Measurements from ENCODE around the gene FAM234A. TPM values are rescaled to one million over a fixed set of nuclear protein-coding genes. Genes with fewer than 3 reads are reported as not detected.

The FAM234A gene
- total and polyA plus RNA-seq, 4 donors = 24.1 to 39.7 (median 27.8) TPM

- 75% methylated on average over 22 of the region's 22 CpGs for WGBS
- TF ChIP-seq FOXA1 (IDR thresholded peaks at IDR 0.05) = no peak
- no peak for TF ChIP-seq RAD21 (IDR thresholded peaks at IDR 0.05)
- no peak for TF ChIP-seq ZBTB33 (IDR thresholded peaks at IDR 0.05)
- no peak for TF ChIP-seq YY1 (IDR thresholded peaks at IDR 0.05)
- TF ChIP-seq, protein P1, sequence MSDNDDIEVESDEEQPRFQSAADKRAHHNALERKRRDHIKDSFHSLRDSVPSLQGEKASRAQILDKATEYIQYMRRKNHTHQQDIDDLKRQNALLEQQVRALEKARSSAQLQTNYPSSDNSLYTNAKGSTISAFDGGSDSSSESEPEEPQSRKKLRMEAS (IDR thresholded peaks at IDR 0.05) = no peak
- TF ChIP-seq HNF4G (IDR thresholded peaks at IDR 0.05) = no peak
- no peak for TF ChIP-seq ATF3 (IDR thresholded peaks at IDR 0.05)
- TF ChIP-seq, protein P2, sequence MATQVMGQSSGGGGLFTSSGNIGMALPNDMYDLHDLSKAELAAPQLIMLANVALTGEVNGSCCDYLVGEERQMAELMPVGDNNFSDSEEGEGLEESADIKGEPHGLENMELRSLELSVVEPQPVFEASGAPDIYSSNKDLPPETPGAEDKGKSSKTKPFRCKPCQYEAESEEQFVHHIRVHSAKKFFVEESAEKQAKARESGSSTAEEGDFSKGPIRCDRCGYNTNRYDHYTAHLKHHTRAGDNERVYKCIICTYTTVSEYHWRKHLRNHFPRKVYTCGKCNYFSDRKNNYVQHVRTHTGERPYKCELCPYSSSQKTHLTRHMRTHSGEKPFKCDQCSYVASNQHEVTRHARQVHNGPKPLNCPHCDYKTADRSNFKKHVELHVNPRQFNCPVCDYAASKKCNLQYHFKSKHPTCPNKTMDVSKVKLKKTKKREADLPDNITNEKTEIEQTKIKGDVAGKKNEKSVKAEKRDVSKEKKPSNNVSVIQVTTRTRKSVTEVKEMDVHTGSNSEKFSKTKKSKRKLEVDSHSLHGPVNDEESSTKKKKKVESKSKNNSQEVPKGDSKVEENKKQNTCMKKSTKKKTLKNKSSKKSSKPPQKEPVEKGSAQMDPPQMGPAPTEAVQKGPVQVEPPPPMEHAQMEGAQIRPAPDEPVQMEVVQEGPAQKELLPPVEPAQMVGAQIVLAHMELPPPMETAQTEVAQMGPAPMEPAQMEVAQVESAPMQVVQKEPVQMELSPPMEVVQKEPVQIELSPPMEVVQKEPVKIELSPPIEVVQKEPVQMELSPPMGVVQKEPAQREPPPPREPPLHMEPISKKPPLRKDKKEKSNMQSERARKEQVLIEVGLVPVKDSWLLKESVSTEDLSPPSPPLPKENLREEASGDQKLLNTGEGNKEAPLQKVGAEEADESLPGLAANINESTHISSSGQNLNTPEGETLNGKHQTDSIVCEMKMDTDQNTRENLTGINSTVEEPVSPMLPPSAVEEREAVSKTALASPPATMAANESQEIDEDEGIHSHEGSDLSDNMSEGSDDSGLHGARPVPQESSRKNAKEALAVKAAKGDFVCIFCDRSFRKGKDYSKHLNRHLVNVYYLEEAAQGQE (IDR thresholded peaks at IDR 0.05) = no peak
- TF ChIP-seq JUND (IDR thresholded peaks at IDR 0.05) = no peak
- TF ChIP-seq GABPA (IDR thresholded peaks at IDR 0.05 in 1 of 2, conservative IDR thresholded peaks at IDR 0.05 in 1 of 2) = no peak
- no peak for TF ChIP-seq SP1 (IDR thresholded peaks at IDR 0.05)
- no peak for TF ChIP-seq RXRA (IDR thresholded peaks at IDR 0.05)
- no peak for TF ChIP-seq EGR1 (IDR thresholded peaks at IDR 0.05; ENCODE audit: low read depth in 2 of 2)
- no peak for TF ChIP-seq CTCF (IDR thresholded peaks at IDR 0.05; ENCODE audit: low read depth, low read length, missing input control)
- no peak for TF ChIP-seq TAF1 (conservative IDR thresholded peaks at IDR 0.05)
- no peak for TF ChIP-seq NR2F2 (IDR thresholded peaks at IDR 0.05)
- no peak for TF ChIP-seq HNF4A (conservative IDR thresholded peaks at IDR 0.05)
- no peak for TF ChIP-seq FOXA2 (IDR thresholded peaks at IDR 0.05)
- Histone ChIP-seq H3K4me3 (ENCODE audit: low read depth in 1 of 3, low read length in 3 of 3) (no peak overlapping the region), H3K9me3 (ENCODE audit: control insufficient read depth in 4 of 4, low read length in 3 of 4) (no peaks in the 10 kb centered on the region), H3K27ac (ENCODE audit: low read depth in 1 of 2, low read length in 2 of 2) (no peak overlapping the region), H3K4me1 (ENCODE audit: control insufficient read depth in 4 of 4, insufficient read depth in 4 of 4, low read length in 3 of 4) (peaks cover 1 to 29% (median 19%) of the 10 kb centered on the region in 4 donors), H3K27me3 (ENCODE audit: control insufficient read depth in 4 of 4, insufficient read depth in 4 of 4, low read length in 3 of 4) (no peaks in the 10 kb centered on the region), H3K36me3 (ENCODE audit: control insufficient read depth in 4 of 4, insufficient read depth in 3 of 4, low read depth in 1 of 4, low read length in 3 of 4) (peaks cover 0 to 13% (median 10%) of the 10 kb centered on the region in 4 donors), H3K9ac (ENCODE audit: low read depth in 1 of 2, low read length in 2 of 2) (no peak overlapping the region)
- no peak for DNase-seq (ENCODE audit: low spot score)
These were observed 3.7 kb upstream of the FAM234A start for GRCh38 chr16:230949-231348.

Data from liver (tissue), 9 donors.